Fibroblast of the aortic adventitia (primary cell): ENCODE data around the gene P3H4. TPM values are rescaled to one million over a fixed set of nuclear protein-coding genes. Genes with fewer than 3 reads are reported as not detected.

ENCODE experiments used
- DNase-seq: peaks from one replicate; pipeline ENCODE4 v3.0.0-alpha.2; 2010; ENCODE audit warnings: low read depth
- H3K4me3 ChIP-seq: 2 replicates; pipeline ENCODE4 v1.5.1; 2011; ENCODE audit warnings: low read depth, mild to moderate bottlenecking, control low read depth, low read length, moderate library complexity
- CTCF ChIP-seq: IDR thresholded peaks from 2 replicates; pipeline ENCODE4 v1.5.1; 2011; ENCODE audit warnings: mild to moderate bottlenecking, low read length, control low read depth, inconsistent platforms; ENCODE audit not compliant: insufficient read depth
- total RNA-seq: library from RNA; depleted of rRNA; stranded (reverse); fragments of >200 nt; gene quantifications from 2 replicates; pipeline ENCODE4 v1.2.3, GENCODE V29; 2012; ENCODE audit warnings: low replicate concordance

Gene P3H4
- total RNA-seq, 1 donor, result 35.5 TPM

GRCh38 chr17:41806685-41807445, 4.9 kb downstream of the P3H4 start:
- no peak overlapping the region for H3K4me3 ChIP-seq
- DNase-seq, result no peak
- no peak for TF ChIP-seq CTCF

- no peak for TF ChIP-seq CTCF
- DNase-seq, result no peak
- no peak overlapping the region for H3K4me3 ChIP-seq
Measured at GRCh38 chr17:41803049-41804020, 8.4 kb downstream of the P3H4 start.

- DNase-seq, result peak; percentile 79
- H3K4me3 ChIP-seq, result no peak overlapping the region
- TF ChIP-seq CTCF, result peak; percentile 98
Measured at GRCh38 chr17:41801374-41802271, 10.1 kb downstream of the P3H4 start.

GRCh38 chr17:41800601-41801373, 11.0 kb downstream of the P3H4 start:
- no peak for TF ChIP-seq CTCF
- peak; percentile 59 for DNase-seq
- no peak overlapping the region for H3K4me3 ChIP-seq

GRCh38 chr17:41799366-41799765, 12.4 kb downstream of the P3H4 start:
- no peak for DNase-seq
- H3K4me3 ChIP-seq, result no peak overlapping the region
- TF ChIP-seq CTCF, result no peak

GRCh38 chr17:41797377-41797776, 14.4 kb downstream of the P3H4 start:
- DNase-seq, result no peak
- no peak for TF ChIP-seq CTCF
- H3K4me3 ChIP-seq, result no peak overlapping the region
